ENCODE measurements around the gene WDR70. TPM values are rescaled to one million over a fixed set of nuclear protein-coding genes. Genes with fewer than 3 reads are reported as not detected.
"Not testable (repeated sequence)": the region's sequence is repeated elsewhere in the genome, so short reads cannot be mapped to it uniquely, and the experiment has no call there.

Gene WDR70
- total RNA-seq, 1 donor from 2014 or later, result 28.9 TPM

DNA sequence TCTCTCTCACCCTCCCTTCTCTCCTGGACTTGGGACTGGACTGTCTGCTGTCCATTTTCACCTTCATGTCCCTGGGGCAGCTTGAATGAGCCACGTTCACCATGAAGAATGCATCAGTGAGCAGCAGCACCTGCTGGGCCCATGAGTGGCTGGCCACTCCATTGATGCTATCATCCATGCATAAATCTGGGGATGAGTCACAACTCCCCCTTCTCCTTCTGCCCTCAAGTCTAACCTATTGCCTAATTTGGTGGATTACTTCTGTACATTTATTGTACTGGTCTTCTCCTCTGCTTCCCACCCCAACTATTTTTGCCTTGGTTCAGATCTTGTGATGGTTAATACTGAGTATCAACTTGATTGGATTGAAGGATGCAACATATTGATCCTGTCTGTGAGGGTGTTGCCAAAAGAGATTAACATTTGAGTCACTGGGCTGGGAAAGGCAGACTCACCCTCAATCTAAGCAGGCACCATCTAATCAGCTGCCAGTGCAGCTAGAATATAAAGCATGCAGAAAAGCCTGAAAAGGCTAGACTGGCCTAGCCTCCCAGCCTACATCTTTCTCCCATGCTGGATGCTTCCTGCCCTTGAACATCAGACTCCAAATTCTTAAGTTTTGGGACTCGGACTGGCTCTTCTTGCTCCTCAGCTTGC lies 414.0 kb downstream of the WDR70 start:
- H3K4me3 Mint-ChIP-seq (ENCODE audit: unreplicated experiment), result no peak overlapping the region
- TF ChIP-seq, protein P1, sequence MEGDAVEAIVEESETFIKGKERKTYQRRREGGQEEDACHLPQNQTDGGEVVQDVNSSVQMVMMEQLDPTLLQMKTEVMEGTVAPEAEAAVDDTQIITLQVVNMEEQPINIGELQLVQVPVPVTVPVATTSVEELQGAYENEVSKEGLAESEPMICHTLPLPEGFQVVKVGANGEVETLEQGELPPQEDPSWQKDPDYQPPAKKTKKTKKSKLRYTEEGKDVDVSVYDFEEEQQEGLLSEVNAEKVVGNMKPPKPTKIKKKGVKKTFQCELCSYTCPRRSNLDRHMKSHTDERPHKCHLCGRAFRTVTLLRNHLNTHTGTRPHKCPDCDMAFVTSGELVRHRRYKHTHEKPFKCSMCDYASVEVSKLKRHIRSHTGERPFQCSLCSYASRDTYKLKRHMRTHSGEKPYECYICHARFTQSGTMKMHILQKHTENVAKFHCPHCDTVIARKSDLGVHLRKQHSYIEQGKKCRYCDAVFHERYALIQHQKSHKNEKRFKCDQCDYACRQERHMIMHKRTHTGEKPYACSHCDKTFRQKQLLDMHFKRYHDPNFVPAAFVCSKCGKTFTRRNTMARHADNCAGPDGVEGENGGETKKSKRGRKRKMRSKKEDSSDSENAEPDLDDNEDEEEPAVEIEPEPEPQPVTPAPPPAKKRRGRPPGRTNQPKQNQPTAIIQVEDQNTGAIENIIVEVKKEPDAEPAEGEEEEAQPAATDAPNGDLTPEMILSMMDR (IDR thresholded peaks at IDR 0.05; ENCODE audit: unreplicated experiment), result no peak
- DNase-seq (ENCODE audit: low spot score), result no peak
- H3K36me3 Mint-ChIP-seq (ENCODE audit: low read depth, unreplicated experiment), result peaks cover 5% of the 10 kb centered on the region
- no peak overlapping the region for H3K27ac Mint-ChIP-seq (ENCODE audit: unreplicated experiment)
- H3K9me3 Mint-ChIP-seq (ENCODE audit: unreplicated experiment), result peaks cover 16% of the 10 kb centered on the region
- H3K4me1 Mint-ChIP-seq (ENCODE audit: unreplicated experiment), result no peaks in the 10 kb centered on the region
- H3K27me3 Mint-ChIP-seq (ENCODE audit: unreplicated experiment), result no peaks in the 10 kb centered on the region

DNA sequence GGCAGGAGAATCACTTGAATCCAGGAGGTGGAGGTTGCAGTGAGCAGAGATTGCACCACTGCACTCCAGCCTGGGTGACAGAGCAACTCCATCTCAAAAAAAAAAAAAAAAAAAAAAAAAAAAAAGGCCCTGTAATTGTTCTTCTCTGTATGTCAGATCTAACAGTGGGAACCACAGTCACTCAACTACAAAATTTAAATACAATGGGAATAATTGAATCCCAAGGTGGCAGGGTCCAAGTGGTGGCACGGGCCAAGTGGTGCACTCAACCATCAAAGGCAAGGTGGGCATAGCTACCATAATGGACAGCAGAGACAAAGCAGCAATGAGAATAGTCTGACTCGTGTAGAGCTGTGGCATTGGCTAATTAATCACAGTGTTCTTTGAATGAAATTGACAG lies 416.2 kb downstream of the WDR70 start:
- peaks cover 16% of the 10 kb centered on the region for H3K9me3 Mint-ChIP-seq (ENCODE audit: unreplicated experiment)
- not testable (repeated sequence) for H3K27me3 Mint-ChIP-seq (ENCODE audit: unreplicated experiment); H3K36me3 Mint-ChIP-seq (ENCODE audit: low read depth, unreplicated experiment); H3K4me3 Mint-ChIP-seq (ENCODE audit: unreplicated experiment); H3K27ac Mint-ChIP-seq (ENCODE audit: unreplicated experiment); H3K4me1 Mint-ChIP-seq (ENCODE audit: unreplicated experiment); DNase-seq (ENCODE audit: low spot score)

DNA sequence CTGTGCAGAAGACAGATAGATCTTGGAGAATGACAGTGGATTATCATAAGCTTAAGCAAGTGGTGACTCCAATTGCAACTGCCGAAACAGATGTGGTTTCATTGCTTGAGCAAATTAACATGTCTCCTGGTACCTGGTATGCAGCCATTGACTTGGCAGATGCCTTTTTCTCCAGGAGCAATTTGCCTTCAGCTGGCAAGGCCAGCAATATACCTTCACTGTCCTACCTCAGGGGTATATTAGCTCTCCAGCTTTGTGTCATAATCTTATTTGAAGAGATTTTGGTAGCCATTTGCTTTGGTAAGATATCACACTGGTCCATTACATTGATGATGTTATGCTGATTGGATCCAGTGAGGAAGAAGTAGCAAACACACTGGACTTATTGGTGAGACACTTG lies 417.3 kb downstream of the WDR70 start:
- not testable (repeated sequence) for H3K27me3 Mint-ChIP-seq (ENCODE audit: unreplicated experiment); H3K36me3 Mint-ChIP-seq (ENCODE audit: low read depth, unreplicated experiment); H3K27ac Mint-ChIP-seq (ENCODE audit: unreplicated experiment); H3K4me1 Mint-ChIP-seq (ENCODE audit: unreplicated experiment); H3K4me3 Mint-ChIP-seq (ENCODE audit: unreplicated experiment); DNase-seq (ENCODE audit: low spot score)
- peaks cover 16% of the 10 kb centered on the region for H3K9me3 Mint-ChIP-seq (ENCODE audit: unreplicated experiment)

DNA sequence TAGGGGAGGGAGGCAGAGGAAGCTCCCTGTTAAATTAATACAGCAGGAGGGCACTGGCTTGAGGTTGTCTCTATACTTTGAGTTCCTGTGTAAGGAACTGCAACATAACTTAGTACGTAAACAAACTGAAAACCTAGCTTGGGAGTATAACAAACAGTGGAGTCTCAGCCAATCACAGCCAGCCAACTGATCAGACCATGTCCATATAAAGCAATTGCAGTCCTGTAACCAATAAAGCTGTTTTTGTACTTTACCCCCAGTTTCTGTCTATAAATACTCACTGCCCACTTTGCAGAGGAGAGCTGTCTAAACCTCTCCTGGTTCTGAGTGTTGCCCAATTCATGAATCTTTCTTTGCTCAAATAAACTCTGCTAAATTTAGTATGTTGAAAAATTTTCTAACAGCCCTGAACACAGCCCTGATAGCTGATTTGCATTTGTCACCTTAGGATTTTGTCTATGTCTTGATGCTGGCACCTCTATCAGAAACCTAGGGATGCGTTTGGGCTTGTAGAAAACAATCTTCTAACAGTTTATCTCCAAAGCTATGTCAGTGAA lies 420.8 kb downstream of the WDR70 start:
- no peak for DNase-seq (ENCODE audit: low spot score)
- Mint-ChIP-seq H3K9me3 (ENCODE audit: unreplicated experiment) (peaks cover 6% of the 10 kb centered on the region), H3K27ac (ENCODE audit: unreplicated experiment) (no peak overlapping the region), H3K4me3 (ENCODE audit: unreplicated experiment) (no peak overlapping the region), H3K4me1 (ENCODE audit: unreplicated experiment) (no peaks in the 10 kb centered on the region), H3K36me3 (ENCODE audit: low read depth, unreplicated experiment) (no peaks in the 10 kb centered on the region), H3K27me3 (ENCODE audit: unreplicated experiment) (no peaks in the 10 kb centered on the region)
- TF ChIP-seq, protein P1 (IDR thresholded peaks at IDR 0.05; ENCODE audit: unreplicated experiment), result no peak

DNA sequence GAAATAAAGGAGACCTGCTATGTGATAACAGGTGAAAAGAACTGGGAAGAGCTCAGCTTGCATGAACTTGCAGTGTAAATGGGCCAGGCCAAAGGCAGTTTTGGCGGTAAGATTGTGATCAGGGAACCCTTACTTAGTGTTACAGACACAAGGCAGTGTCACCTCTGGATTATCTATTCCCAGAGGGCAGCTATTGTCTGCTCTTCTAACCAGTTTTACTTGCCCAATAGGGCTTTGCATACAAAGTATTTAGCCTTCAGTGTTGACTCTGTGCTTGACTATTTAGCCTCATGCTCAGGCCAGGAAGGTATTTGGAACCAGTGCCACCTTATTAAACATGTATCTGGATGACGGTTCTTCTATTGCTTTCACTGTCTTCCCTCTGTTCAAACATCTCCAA lies 422.4 kb downstream of the WDR70 start:
- Mint-ChIP-seq H3K36me3 (ENCODE audit: low read depth, unreplicated experiment) (no peaks in the 10 kb centered on the region), H3K27me3 (ENCODE audit: unreplicated experiment) (no peaks in the 10 kb centered on the region), H3K9me3 (ENCODE audit: unreplicated experiment) (no peaks in the 10 kb centered on the region), H3K4me1 (ENCODE audit: unreplicated experiment) (peaks cover 4% of the 10 kb centered on the region), H3K4me3 (ENCODE audit: unreplicated experiment) (no peak overlapping the region), H3K27ac (ENCODE audit: unreplicated experiment) (no peak overlapping the region)
- TF ChIP-seq, protein P1 (IDR thresholded peaks at IDR 0.05; ENCODE audit: unreplicated experiment), result no peak
- no peak for DNase-seq (ENCODE audit: low spot score)

Other genes starting within 250 kb of the WDR70 start
- gene CPLANE1, start 129.9 kb upstream of the WDR70 start, total RNA-seq (ENCODE audit: unreplicated experiment), result 25.8 TPM
- gene NUP155, start 8.2 kb upstream of the WDR70 start, total RNA-seq (ENCODE audit: unreplicated experiment), result 34.0 TPM

All from endothelial cell (in vitro differentiated cells).